Measurements from ENCODE around the gene NF1. TPM values are rescaled to one million over a fixed set of nuclear protein-coding genes. Genes with fewer than 3 reads are reported as not detected.

NF1 gene
- total and polyA plus RNA-seq, 2 of the 13 experiments (the other 11 are each of a cell fraction or from before 2014, with no cell fraction given): 21.5 to 26.5 TPM

DNA sequence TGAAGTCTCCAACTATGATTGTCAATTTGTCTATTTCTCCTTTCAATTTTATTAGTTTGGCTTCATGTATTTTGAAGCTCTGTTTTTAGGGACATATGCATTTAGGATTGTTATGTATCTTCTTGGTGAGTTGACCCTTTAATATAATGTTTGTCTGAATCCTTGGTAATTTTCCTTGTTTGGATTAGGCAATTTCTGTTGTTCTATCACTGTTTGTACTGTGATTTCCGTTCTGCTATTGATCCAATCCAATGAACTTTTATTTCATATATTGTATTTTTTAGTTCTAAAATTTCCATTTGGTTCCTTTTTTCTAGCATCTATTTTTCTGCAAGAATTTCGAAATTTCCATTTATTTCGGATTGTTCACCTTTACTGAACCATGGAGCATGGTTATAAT lies 327.7 kb downstream of the NF1 start:
- no peaks in the 10 kb centered on the region for H4K20me1 ChIP-seq (ENCODE audit: insufficient read depth, low read length)
- ChIA-PET POLR2A (no interaction called here), CTCF (ENCODE audit: low intra/inter-chr PET ratio, low total read pairs) (no interaction called here)
- no peak overlapping the region for H3K4me3 ChIP-seq (replicated peaks in 1 of 3; ENCODE audit: insufficient read depth in 1 of 3, low read depth in 2 of 3, low read length in 3 of 3)
- no peak overlapping the region for H2AFZ ChIP-seq (ENCODE audit: low read length)
- intact Hi-C loops (cut with micrococcal nuclease; ENCODE audit: unreplicated experiment) (no loop called here), in situ Hi-C loops (cut with HindIII; ENCODE audit: extremely low pct_ligation_motif_present, low pct_unique_long_range_greater_than_20kb) (no loop called here)
- ATAC-seq (no peak), FAIRE-seq (no peak), DNase-seq (ENCODE audit: low spot score) (no peak)
- no TSS peak for BruUV-seq (replicated peaks)
- 0% methylated on average over 3 of the region's 3 CpGs for WGBS (ENCODE audit: low lambda C conversion rate)
- H3K36me3 ChIP-seq (replicated peaks in 1 of 2; ENCODE audit: control insufficient read depth in 1 of 2, insufficient read depth in 2 of 2, low read length in 2 of 2): no peaks in the 10 kb centered on the region
- peaks cover 0 to 8% of the 10 kb centered on the region in 2 experiments; a peak in 3 of 5 replicates for H3K27me3 ChIP-seq (ENCODE audit: control insufficient read depth in 1 of 2, insufficient read depth in 2 of 2, low read length in 2 of 2)
- H3K9me3 ChIP-seq (ENCODE audit: low read length): no peaks in the 10 kb centered on the region
- no peak overlapping the region for H3K9ac ChIP-seq (ENCODE audit: insufficient read depth, low read depth, low read length)
- peaks cover 36% of the 10 kb centered on the region for H3K4me1 ChIP-seq (ENCODE audit: insufficient read depth, low read length)
- no peaks in the 10 kb centered on the region for H3K79me2 ChIP-seq (ENCODE audit: insufficient read depth, low read length)
- H3K4me2 ChIP-seq (ENCODE audit: low read depth, low read length): no peak overlapping the region
- no peak overlapping the region for H3K27ac ChIP-seq (ENCODE audit: extremely low read length, insufficient read depth, low read length)
- TF ChIP-seq TBL1XR1 (IDR thresholded peaks at IDR 0.05; ENCODE audit: borderline replicate concordance, low read length, partially characterized antibody) (no peak), ZNF160 (CRISPR knock-in tag; IDR thresholded peaks at IDR 0.05) (peak; percentile 88)

GRCh38 chr17:31424944-31425281 lies 330.1 kb downstream of the NF1 start:
- H3K27ac ChIP-seq (ENCODE audit: extremely low read length, insufficient read depth, low read length): no peak overlapping the region
- no peak for ATAC-seq

More at GRCh38 chr17:31424944-31425281, 330.1 kb downstream of the NF1 start:
- ChIA-PET CTCF (ENCODE audit: low intra/inter-chr PET ratio, low total read pairs) (no interaction called here), POLR2A (interaction anchor here (0.9 to 1.5 kb wide), 4 partner anchors 8 to 74 kb away, joined by 3 to 6 read pairs (median 4); no protein-coding TSS in a partner anchor)
- Histone ChIP-seq H3K4me1 (ENCODE audit: insufficient read depth, low read length) (peaks cover 31% of the 10 kb centered on the region), H3K36me3 (replicated peaks in 1 of 2; ENCODE audit: control insufficient read depth in 1 of 2, insufficient read depth in 2 of 2, low read length in 2 of 2) (no peaks in the 10 kb centered on the region), H3K4me2 (ENCODE audit: low read depth, low read length) (peak overlapping the region; percentile 68), H4K20me1 (ENCODE audit: insufficient read depth, low read length) (no peaks in the 10 kb centered on the region), H3K27me3 (ENCODE audit: control insufficient read depth in 1 of 2, insufficient read depth in 2 of 2, low read length in 2 of 2) (peaks cover 0 to 8% of the 10 kb centered on the region in 2 experiments; a peak in 3 of 5 replicates), H3K9me3 (ENCODE audit: low read length) (no peaks in the 10 kb centered on the region), H2AFZ (ENCODE audit: low read length) (no peak overlapping the region), H3K4me3 (replicated peaks in 1 of 3; ENCODE audit: insufficient read depth in 1 of 3, low read depth in 2 of 3, low read length in 3 of 3) (no peak overlapping the region), H3K79me2 (ENCODE audit: insufficient read depth, low read length) (no peaks in the 10 kb centered on the region), H3K9ac (ENCODE audit: insufficient read depth, low read depth, low read length) (no peak overlapping the region)
- in situ Hi-C loops (cut with HindIII; ENCODE audit: extremely low pct_ligation_motif_present, low pct_unique_long_range_greater_than_20kb): no loop called here
- TF ChIP-seq PCBP1 (IDR thresholded peaks at IDR 0.05; ENCODE audit: borderline replicate concordance, low read depth, low read length) (no peak), ZNF629 (CRISPR knock-in tag; conservative IDR thresholded peaks at IDR 0.05) (peak; percentile 68), SRSF1 (optimal IDR thresholded peaks at IDR 0.05; ENCODE audit: low read depth, low read length) (no peak)
- TF ChIP-seq, protein P1, sequence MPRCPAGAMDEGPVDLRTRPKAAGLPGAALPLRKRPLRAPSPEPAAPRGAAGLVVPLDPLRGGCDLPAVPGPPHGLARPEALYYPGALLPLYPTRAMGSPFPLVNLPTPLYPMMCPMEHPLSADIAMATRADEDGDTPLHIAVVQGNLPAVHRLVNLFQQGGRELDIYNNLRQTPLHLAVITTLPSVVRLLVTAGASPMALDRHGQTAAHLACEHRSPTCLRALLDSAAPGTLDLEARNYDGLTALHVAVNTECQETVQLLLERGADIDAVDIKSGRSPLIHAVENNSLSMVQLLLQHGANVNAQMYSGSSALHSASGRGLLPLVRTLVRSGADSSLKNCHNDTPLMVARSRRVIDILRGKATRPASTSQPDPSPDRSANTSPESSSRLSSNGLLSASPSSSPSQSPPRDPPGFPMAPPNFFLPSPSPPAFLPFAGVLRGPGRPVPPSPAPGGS (CRISPR knock-in tag; IDR thresholded peaks at IDR 0.05): no peak
- FAIRE-seq (no peak), DNase-seq (ENCODE audit: low spot score) (no peak)
- 29% methylated on average over 5 of the region's 5 CpGs for WGBS (ENCODE audit: low lambda C conversion rate)
- no TSS peak for BruUV-seq (replicated peaks)
- intact Hi-C loops (cut with micrococcal nuclease; ENCODE audit: unreplicated experiment): no loop called here
